Parathyroid adenoma (tissue), 2 donors: Measurements from ENCODE around the gene ROPN1L.

Experiments used
- H2AFZ ChIP-seq: fragments of 300-600 bp; sonication (generic); one replicate; pipeline ENCODE4 v1.7.0; 2017; ENCODE audit warnings: antibody characterized with exemption, mild to moderate bottlenecking
- H3K27ac ChIP-seq: fragments of 300-600 bp; sonication (generic); one replicate; pipeline ENCODE4 v1.7.0; 2017
- H3K27me3 ChIP-seq: fragments of 300-600 bp; sonication (generic); one replicate; pipeline ENCODE4 v1.7.0; 2017; ENCODE audit warnings: low read length; ENCODE audit not compliant: control insufficient read depth, insufficient read depth
- H3K36me3 ChIP-seq: fragments of 300-600 bp; sonication (generic); one replicate; pipeline ENCODE4 v1.7.0; 2017; ENCODE audit warnings: low read length; ENCODE audit not compliant: control insufficient read depth, insufficient read depth
- H3K4me1 ChIP-seq: fragments of 300-600 bp; sonication (generic); one replicate; pipeline ENCODE4 v1.7.0; 2017; ENCODE audit warnings: control low read depth
- H3K4me2 ChIP-seq: fragments of 300-600 bp; sonication (generic); one replicate; pipeline ENCODE4 v1.7.0; 2017; ENCODE audit warnings: low read length
- H3K4me3 ChIP-seq: fragments of 300-600 bp; sonication (generic); one replicate; pipeline ENCODE4 v1.7.0; 2017; ENCODE audit warnings: low read depth, low read length
- H3K79me2 ChIP-seq: fragments of 300-600 bp; sonication (generic); one replicate; pipeline ENCODE4 v1.7.0; 2017; ENCODE audit warnings: control low read depth
- H3K9ac ChIP-seq: fragments of 300-600 bp; sonication (generic); one replicate; pipeline ENCODE4 v1.7.0; 2017; ENCODE audit warnings: mild to moderate bottlenecking
- H3K9me3 ChIP-seq: fragments of 300-600 bp; sonication (generic); one replicate; pipeline ENCODE4 v1.7.0; 2017; ENCODE audit warnings: low read length; ENCODE audit not compliant: control insufficient read depth
- CTCF ChIP-seq: fragments of 300-600 bp; sonication (generic); IDR thresholded peaks from one replicate; pipeline ENCODE4 v1.7.0; 2017; ENCODE audit warnings: antibody characterized with exemption, mild to moderate bottlenecking
- donor health status: primary hyperparathyroidism.

Gene ROPN1L

GRCh38 chr5:10502578-10502977 is 60.9 kb downstream of the ROPN1L start:
- no peak overlapping the region for H3K27ac ChIP-seq
- TF ChIP-seq CTCF = no peak
- H2AFZ ChIP-seq = no peak overlapping the region
- no peaks in the 10 kb centered on the region for H3K4me1 ChIP-seq
- H3K9ac ChIP-seq = no peak overlapping the region
- H3K79me2 ChIP-seq = no peaks in the 10 kb centered on the region
- no peak overlapping the region for H3K4me2 ChIP-seq
- H3K36me3 ChIP-seq = no peaks in the 10 kb centered on the region
- no peak overlapping the region for H3K4me3 ChIP-seq
- H3K9me3 ChIP-seq = no peaks in the 10 kb centered on the region
- no peaks in the 10 kb centered on the region for H3K27me3 ChIP-seq

- no peak for TF ChIP-seq CTCF
- no peak overlapping the region for H3K27ac ChIP-seq
- H3K36me3 ChIP-seq = no peaks in the 10 kb centered on the region
- no peak overlapping the region for H3K9ac ChIP-seq
- H3K27me3 ChIP-seq = no peaks in the 10 kb centered on the region
- H3K4me2 ChIP-seq = no peak overlapping the region
- no peaks in the 10 kb centered on the region for H3K9me3 ChIP-seq
- H3K4me1 ChIP-seq = no peaks in the 10 kb centered on the region
- no peaks in the 10 kb centered on the region for H3K79me2 ChIP-seq
- H2AFZ ChIP-seq = no peak overlapping the region
- H3K4me3 ChIP-seq = no peak overlapping the region
These were observed 61.6 kb downstream of the ROPN1L start for GRCh38 chr5:10503321-10503720.

GRCh38 chr5:10503997-10504793 is 62.5 kb downstream of the ROPN1L start:
- H3K79me2 ChIP-seq = no peaks in the 10 kb centered on the region
- H3K27ac ChIP-seq = no peak overlapping the region
- H3K27me3 ChIP-seq = no peaks in the 10 kb centered on the region
- H3K4me2 ChIP-seq = no peak overlapping the region
- H3K9me3 ChIP-seq = no peaks in the 10 kb centered on the region
- H2AFZ ChIP-seq = no peak overlapping the region
- TF ChIP-seq CTCF = no peak
- no peak overlapping the region for H3K9ac ChIP-seq
- no peaks in the 10 kb centered on the region for H3K4me1 ChIP-seq
- H3K4me3 ChIP-seq = no peak overlapping the region
- no peaks in the 10 kb centered on the region for H3K36me3 ChIP-seq

GRCh38 chr5:10505517-10506095 is 63.9 kb downstream of the ROPN1L start:
- Histone ChIP-seq H3K9me3 (no peaks in the 10 kb centered on the region), H3K36me3 (no peaks in the 10 kb centered on the region), H3K79me2 (no peaks in the 10 kb centered on the region), H3K4me1 (no peaks in the 10 kb centered on the region), H3K4me3 (no peak overlapping the region), H3K4me2 (no peak overlapping the region), H3K27me3 (no peaks in the 10 kb centered on the region), H3K27ac (no peak overlapping the region), H2AFZ (no peak overlapping the region), H3K9ac (no peak overlapping the region)
- no peak for TF ChIP-seq CTCF

- H3K27me3 ChIP-seq = no peaks in the 10 kb centered on the region
- H3K27ac ChIP-seq = no peak overlapping the region
- H3K36me3 ChIP-seq = no peaks in the 10 kb centered on the region
- H3K4me3 ChIP-seq = no peak overlapping the region
- no peak for TF ChIP-seq CTCF
- no peak overlapping the region for H3K9ac ChIP-seq
- no peak overlapping the region for H3K4me2 ChIP-seq
- H2AFZ ChIP-seq = no peak overlapping the region
- H3K9me3 ChIP-seq = no peaks in the 10 kb centered on the region
- no peaks in the 10 kb centered on the region for H3K79me2 ChIP-seq
- H3K4me1 ChIP-seq = no peaks in the 10 kb centered on the region
These were observed 64.9 kb downstream of the ROPN1L start for GRCh38 chr5:10506535-10506934.
